Stimulated activated CD4-positive, alpha-beta T cell treated with anti-CD3 and anti-CD28 coated beads, Interleukin-4, amount 100 ng/mL, for 4 hours (primary cell): ENCODE results near the gene CAB39L.

ENCODE experiments used
- DNase-seq, 2 experiments: peaks; one replicate each; pipeline ENCODE4 v3.0.0-alpha.2; 2020

Gene CAB39L

GRCh38 chr13:49443704-49444523 is at the start of gene CAB39L, which contains the start of gene SETDB2:
TSS of gene CAB39L (minus strand) at chr13:49444064. CDS start at chr13:49382910, 61,154 bp downstream.
TSS of gene SETDB2 (plus strand) at chr13:49444274. CDS start at chr13:49451894, 7,620 bp downstream.
- DNase-seq: peak; percentile 96 to 99

- DNase-seq: no peak
Observed at GRCh38 chr13:49488563-49488962, 44.7 kb upstream of the CAB39L start.

GRCh38 chr13:49481788-49482187 is 37.9 kb upstream of the CAB39L start:
- DNase-seq: no peak

- no peak for DNase-seq
Observed at GRCh38 chr13:49476529-49476928, 32.7 kb upstream of the CAB39L start.

- no peak for DNase-seq
Observed at GRCh38 chr13:49472186-49472585, 28.3 kb upstream of the CAB39L start.

GRCh38 chr13:49466292-49466838 is 22.5 kb upstream of the CAB39L start:
- no peak for DNase-seq

GRCh38 chr13:49464621-49465325 is 20.9 kb upstream of the CAB39L start:
- DNase-seq: no peak

GRCh38 chr13:49464085-49464484 is 20.2 kb upstream of the CAB39L start:
- no peak for DNase-seq

- no peak for DNase-seq
Observed at GRCh38 chr13:49459580-49459979, 15.7 kb upstream of the CAB39L start.

GRCh38 chr13:49457221-49457620 is 13.4 kb upstream of the CAB39L start:
- DNase-seq: no peak

GRCh38 chr13:49456156-49456555 is 12.3 kb upstream of the CAB39L start:
- DNase-seq: no peak

GRCh38 chr13:49455007-49455398 is 11.1 kb upstream of the CAB39L start:
- no peak for DNase-seq

- no peak for DNase-seq
Observed at GRCh38 chr13:49454388-49455006, 10.6 kb upstream of the CAB39L start.

- no peak for DNase-seq
Observed at GRCh38 chr13:49453465-49453864, 9.6 kb upstream of the CAB39L start.

GRCh38 chr13:49452725-49453457 is 9.0 kb upstream of the CAB39L start:
- DNase-seq: no peak

- no peak for DNase-seq
Observed at GRCh38 chr13:49450105-49450819, 6.4 kb upstream of the CAB39L start.

- DNase-seq: no peak
Observed at GRCh38 chr13:49448753-49449152, 4.9 kb upstream of the CAB39L start.

GRCh38 chr13:49446473-49446872 is 2.6 kb upstream of the CAB39L start:
- DNase-seq: no peak

GRCh38 chr13:49444524-49445395 is 896 bp upstream of the CAB39L start:
- peak in 1 of 2 experiments; percentile 40 for DNase-seq

GRCh38 chr13:49443357-49443703 is 534 bp downstream of the CAB39L start:
- no peak for DNase-seq

GRCh38 chr13:49441846-49442245 is 2.0 kb downstream of the CAB39L start:
- no peak for DNase-seq
